ENCODE results near the gene MYO3A.

- TF ChIP-seq POLR2A (IDR thresholded peaks at IDR 0.05) (no peak), CTCF (IDR thresholded peaks at IDR 0.05) (no peak)
Observed at GRCh38 chr10:26235761-26236160, 301.7 kb downstream of the MYO3A start.

All from esophagus squamous epithelium (tissue), 4 donors.